ENCODE data around the gene MAGI1.
"Not testable (repeated sequence)": the region's sequence is repeated elsewhere in the genome, so short reads cannot be mapped to it uniquely, and the experiment has no call there.

MAGI1 gene

GRCh38 chr3:65894126-65894525 lies 144.6 kb downstream of the MAGI1 start:
- Histone ChIP-seq H3K36me3 (ENCODE audit: control insufficient read depth, insufficient read depth, low read length) (no peaks in the 10 kb centered on the region), H3K27ac (ENCODE audit: low read length) (no peak overlapping the region), H3K27me3 (ENCODE audit: control insufficient read depth, insufficient read depth, low read length) (no peaks in the 10 kb centered on the region), H3K9me3 (ENCODE audit: control insufficient read depth, insufficient read depth, low read length) (no peaks in the 10 kb centered on the region), H3K4me1 (ENCODE audit: control insufficient read depth, insufficient read depth, low read length) (peaks cover 2% of the 10 kb centered on the region; the same call in 1 of the 2 replicates), H3K4me3 (ENCODE audit: low read length) (no peak overlapping the region)
- WGBS (ENCODE audit: insufficient coverage, insufficient read length), result no CpG with 5 or more reads among the region's 2 CpGs
- no peak for DNase-seq (ENCODE audit: low read depth, low spot score)

DNA sequence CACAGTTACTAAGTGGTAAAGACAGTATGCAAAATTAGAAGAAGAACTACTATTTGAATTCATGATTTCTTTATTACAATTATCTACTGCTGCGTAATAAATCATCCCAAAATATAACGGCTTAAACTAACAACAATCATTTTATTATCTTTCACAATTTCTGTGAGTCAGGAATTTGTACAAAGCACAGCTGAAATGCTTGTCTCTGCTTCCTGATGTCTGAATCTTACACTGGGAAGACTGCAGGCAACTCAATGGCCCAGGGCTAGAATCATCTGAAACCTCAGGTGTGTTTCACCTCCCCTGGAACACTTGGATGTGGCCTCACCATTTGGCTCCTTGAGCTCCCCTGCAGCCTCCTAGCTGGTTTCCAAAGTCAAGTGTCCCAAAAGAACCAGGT lies 145.1 kb downstream of the MAGI1 start:
- Histone ChIP-seq H3K4me1 (ENCODE audit: control insufficient read depth, insufficient read depth, low read length) (peaks cover 2% of the 10 kb centered on the region; the same call in 1 of the 2 replicates), H3K4me3 (ENCODE audit: low read length) (no peak overlapping the region), H3K27ac (ENCODE audit: low read length) (no peak overlapping the region), H3K9me3 (ENCODE audit: control insufficient read depth, insufficient read depth, low read length) (no peaks in the 10 kb centered on the region), H3K36me3 (ENCODE audit: control insufficient read depth, insufficient read depth, low read length) (no peaks in the 10 kb centered on the region), H3K27me3 (ENCODE audit: control insufficient read depth, insufficient read depth, low read length) (no peaks in the 10 kb centered on the region)
- no peak for DNase-seq (ENCODE audit: low read depth, low spot score)
- WGBS (ENCODE audit: insufficient coverage, insufficient read length), result 100% methylated on average over 2 of the region's 2 CpGs

DNA sequence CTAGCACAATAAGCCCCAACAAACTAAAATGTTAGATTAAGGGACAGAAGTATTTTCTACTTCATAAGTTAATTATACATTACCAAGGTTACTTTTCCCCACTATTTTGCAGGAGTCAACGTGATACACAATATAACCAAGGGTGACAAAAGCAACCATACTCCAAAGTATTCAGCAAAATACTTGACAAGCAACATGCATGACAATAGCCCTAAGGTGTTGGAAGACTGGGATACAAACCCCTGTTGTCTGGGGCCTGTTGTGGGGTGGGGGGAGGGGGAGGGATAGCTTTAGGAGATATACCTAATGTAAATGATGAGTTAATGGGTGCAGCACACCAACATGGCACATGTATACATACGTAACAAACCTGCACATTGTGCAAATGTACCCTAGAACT lies 147.2 kb downstream of the MAGI1 start:
- not testable (repeated sequence) for H3K27ac ChIP-seq (ENCODE audit: low read length); H3K4me1 ChIP-seq (ENCODE audit: control insufficient read depth, insufficient read depth, low read length); H3K27me3 ChIP-seq (ENCODE audit: control insufficient read depth, insufficient read depth, low read length); H3K36me3 ChIP-seq (ENCODE audit: control insufficient read depth, insufficient read depth, low read length); DNase-seq (ENCODE audit: low read depth, low spot score); H3K4me3 ChIP-seq (ENCODE audit: low read length); H3K9me3 ChIP-seq (ENCODE audit: control insufficient read depth, insufficient read depth, low read length)
- no CpG with 5 or more reads among the region's 2 CpGs for WGBS (ENCODE audit: insufficient coverage, insufficient read length)

GRCh38 chr3:65890328-65890727 lies 148.4 kb downstream of the MAGI1 start:
- Histone ChIP-seq H3K36me3 (ENCODE audit: control insufficient read depth, insufficient read depth, low read length) (no peaks in the 10 kb centered on the region), H3K4me3 (ENCODE audit: low read length) (no peak overlapping the region), H3K27me3 (ENCODE audit: control insufficient read depth, insufficient read depth, low read length) (no peaks in the 10 kb centered on the region), H3K4me1 (ENCODE audit: control insufficient read depth, insufficient read depth, low read length) (peaks cover 2% of the 10 kb centered on the region; the same call in 1 of the 2 replicates), H3K27ac (ENCODE audit: low read length) (no peak overlapping the region), H3K9me3 (ENCODE audit: control insufficient read depth, insufficient read depth, low read length) (no peaks in the 10 kb centered on the region)
- WGBS (ENCODE audit: insufficient coverage, insufficient read length), result 100% methylated on average over 2 of the region's 6 CpGs
- no peak for DNase-seq (ENCODE audit: low read depth, low spot score)

DNA sequence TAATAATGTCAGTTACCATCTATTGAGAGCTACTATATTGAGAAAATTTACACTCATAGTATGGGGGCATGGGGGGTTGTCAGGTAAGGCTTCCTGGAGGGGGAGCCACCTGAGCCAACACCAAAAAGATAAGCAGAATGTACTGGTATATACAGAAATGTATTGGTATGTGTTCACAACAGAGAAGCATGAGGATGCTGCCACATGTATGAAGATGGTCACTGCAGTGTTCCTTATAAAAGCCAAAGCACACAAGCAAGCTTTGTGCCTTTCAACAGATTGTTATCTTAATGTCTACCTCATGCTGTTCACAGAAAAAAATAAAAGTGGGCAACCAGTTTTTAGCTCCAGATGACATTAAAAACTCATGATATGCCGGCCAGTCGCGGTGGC lies 149.0 kb downstream of the MAGI1 start:
- Histone ChIP-seq H3K4me1 (ENCODE audit: control insufficient read depth, insufficient read depth, low read length) (peaks cover 2% of the 10 kb centered on the region; the same call in 1 of the 2 replicates), H3K9me3 (ENCODE audit: control insufficient read depth, insufficient read depth, low read length) (no peaks in the 10 kb centered on the region), H3K36me3 (ENCODE audit: control insufficient read depth, insufficient read depth, low read length) (no peaks in the 10 kb centered on the region), H3K27me3 (ENCODE audit: control insufficient read depth, insufficient read depth, low read length) (no peaks in the 10 kb centered on the region), H3K4me3 (ENCODE audit: low read length) (no peak overlapping the region), H3K27ac (ENCODE audit: low read length) (no peak overlapping the region)
- no CpG with 5 or more reads among the region's 3 CpGs for WGBS (ENCODE audit: insufficient coverage, insufficient read length)
- no peak for DNase-seq (ENCODE audit: low read depth, low spot score)

DNA sequence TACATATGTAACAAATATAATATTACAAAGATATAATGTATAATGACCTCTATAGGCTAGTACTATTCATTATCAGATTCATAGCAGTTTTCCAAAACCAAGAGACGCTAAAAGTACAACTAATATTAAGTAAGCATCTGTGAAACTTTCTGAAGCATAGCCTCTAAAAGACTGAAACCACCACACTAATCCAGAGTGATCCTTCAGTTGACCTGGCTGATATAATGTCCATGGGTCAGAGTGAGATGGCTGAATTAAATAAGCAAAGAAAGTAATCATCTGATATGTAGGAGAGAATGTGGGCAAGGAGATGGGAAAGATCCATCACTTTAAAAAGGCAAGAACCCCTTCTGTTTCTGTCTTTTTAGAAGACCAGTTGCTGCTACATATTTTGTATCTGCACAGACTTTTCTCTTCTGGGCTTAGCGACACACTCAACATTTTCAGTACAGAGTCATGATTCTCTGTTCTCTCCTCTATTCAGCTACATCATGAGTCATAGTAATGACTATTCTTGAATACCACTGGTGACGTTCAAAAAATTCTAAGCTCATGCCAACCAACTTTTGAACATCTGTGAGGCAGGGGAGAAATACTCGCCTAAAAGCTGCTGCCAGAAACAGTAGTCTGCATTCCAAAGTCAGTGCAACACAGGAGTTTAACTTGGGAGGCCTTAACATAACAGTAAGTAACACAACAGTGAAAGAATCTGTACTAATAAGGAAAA lies 149.6 kb downstream of the MAGI1 start:
- no peaks in the 10 kb centered on the region for H3K27me3 ChIP-seq (ENCODE audit: control insufficient read depth, insufficient read depth, low read length)
- DNase-seq (ENCODE audit: low read depth, low spot score), result no peak
- H3K27ac ChIP-seq (ENCODE audit: low read length), result no peak overlapping the region
- no peak overlapping the region for H3K4me3 ChIP-seq (ENCODE audit: low read length)
- no CpG with 5 or more reads among the region's 4 CpGs for WGBS (ENCODE audit: insufficient coverage, insufficient read length)
- no peaks in the 10 kb centered on the region for H3K36me3 ChIP-seq (ENCODE audit: control insufficient read depth, insufficient read depth, low read length)
- H3K4me1 ChIP-seq (ENCODE audit: control insufficient read depth, insufficient read depth, low read length), result no peaks in the 10 kb centered on the region; the same call in 1 of the 2 replicates
- H3K9me3 ChIP-seq (ENCODE audit: control insufficient read depth, insufficient read depth, low read length), result no peaks in the 10 kb centered on the region

GRCh38 chr3:65888196-65888595 lies 150.5 kb downstream of the MAGI1 start:
- Histone ChIP-seq H3K27ac (ENCODE audit: low read length) (no peak overlapping the region), H3K4me1 (ENCODE audit: control insufficient read depth, insufficient read depth, low read length) (no peaks in the 10 kb centered on the region; the same call in 1 of the 2 replicates), H3K27me3 (ENCODE audit: control insufficient read depth, insufficient read depth, low read length) (no peaks in the 10 kb centered on the region), H3K36me3 (ENCODE audit: control insufficient read depth, insufficient read depth, low read length) (no peaks in the 10 kb centered on the region), H3K9me3 (ENCODE audit: control insufficient read depth, insufficient read depth, low read length) (no peaks in the 10 kb centered on the region), H3K4me3 (ENCODE audit: low read length) (no peak overlapping the region)
- WGBS (ENCODE audit: insufficient coverage, insufficient read length), result no CpG with 5 or more reads among the region's 1 CpG
- DNase-seq (ENCODE audit: low read depth, low spot score), result no peak

GRCh38 chr3:65886391-65886790 lies 152.3 kb downstream of the MAGI1 start:
- WGBS (ENCODE audit: insufficient coverage, insufficient read length), result no CpG with 5 or more reads among the region's 5 CpGs
- no peaks in the 10 kb centered on the region for H3K9me3 ChIP-seq (ENCODE audit: control insufficient read depth, insufficient read depth, low read length)
- no peaks in the 10 kb centered on the region for H3K36me3 ChIP-seq (ENCODE audit: control insufficient read depth, insufficient read depth, low read length)
- H3K4me3 ChIP-seq (ENCODE audit: low read length), result no peak overlapping the region
- no peaks in the 10 kb centered on the region; the same call in 1 of the 2 replicates for H3K4me1 ChIP-seq (ENCODE audit: control insufficient read depth, insufficient read depth, low read length)
- H3K27ac ChIP-seq (ENCODE audit: low read length), result no peak overlapping the region
- no peaks in the 10 kb centered on the region for H3K27me3 ChIP-seq (ENCODE audit: control insufficient read depth, insufficient read depth, low read length)
- no peak for DNase-seq (ENCODE audit: low read depth, low spot score)

DNA sequence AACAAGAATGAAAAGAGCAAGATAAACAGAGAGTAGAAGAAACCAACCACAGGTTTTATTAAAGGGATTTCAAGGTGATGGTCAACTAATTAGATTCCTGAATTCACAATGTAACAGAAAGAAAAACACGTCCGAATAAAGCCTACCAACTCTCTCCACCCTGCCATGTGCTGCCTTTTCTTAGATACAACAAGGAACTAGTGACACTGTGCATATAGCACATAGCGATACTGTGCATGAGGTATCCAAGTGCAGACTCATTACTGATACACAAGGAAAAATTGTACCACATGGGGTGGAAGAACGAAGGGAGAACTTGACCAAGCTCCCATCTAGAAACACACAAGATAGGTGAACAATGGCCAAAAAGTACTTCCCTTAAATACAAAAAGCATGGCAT lies 154.6 kb downstream of the MAGI1 start:
- H3K27ac ChIP-seq (ENCODE audit: low read length), result no peak overlapping the region
- no CpG with 5 or more reads among the region's 4 CpGs for WGBS (ENCODE audit: insufficient coverage, insufficient read length)

DNA sequence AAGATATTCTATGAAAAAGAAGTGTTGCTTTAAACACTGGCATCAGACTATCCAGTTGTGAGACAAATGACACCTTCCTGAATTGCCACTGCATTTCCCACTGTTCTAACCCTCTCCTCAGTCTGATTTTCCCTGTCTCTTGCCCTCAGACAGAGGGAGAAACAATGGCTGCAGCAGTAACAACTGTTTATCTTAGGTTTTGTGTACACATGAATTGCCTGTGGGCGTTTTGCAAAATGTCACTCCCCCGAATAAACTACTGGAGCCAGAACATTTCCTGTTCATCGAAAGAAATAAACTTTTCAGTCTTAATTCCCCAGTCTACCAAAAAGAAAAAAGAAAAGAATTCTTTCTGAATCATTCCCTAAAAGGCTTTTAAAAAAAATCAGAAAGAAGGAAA lies 155.1 kb downstream of the MAGI1 start:
- Histone ChIP-seq H3K4me3 (ENCODE audit: low read length) (no peak overlapping the region), H3K4me1 (ENCODE audit: control insufficient read depth, insufficient read depth, low read length) (peaks cover 2% of the 10 kb centered on the region; the same call in 1 of the 2 replicates), H3K27me3 (ENCODE audit: control insufficient read depth, insufficient read depth, low read length) (no peaks in the 10 kb centered on the region), H3K9me3 (ENCODE audit: control insufficient read depth, insufficient read depth, low read length) (no peaks in the 10 kb centered on the region), H3K27ac (ENCODE audit: low read length) (no peak overlapping the region), H3K36me3 (ENCODE audit: control insufficient read depth, insufficient read depth, low read length) (no peaks in the 10 kb centered on the region)
- no CpG with 5 or more reads among the region's 3 CpGs for WGBS (ENCODE audit: insufficient coverage, insufficient read length)
- no peak for DNase-seq (ENCODE audit: low read depth, low spot score)

More for the DNA sequence above, 154.6 kb downstream of the MAGI1 start:
- no peaks in the 10 kb centered on the region for H3K36me3 ChIP-seq (ENCODE audit: control insufficient read depth, insufficient read depth, low read length)
- H3K4me3 ChIP-seq (ENCODE audit: low read length), result no peak overlapping the region
- H3K4me1 ChIP-seq (ENCODE audit: control insufficient read depth, insufficient read depth, low read length), result no peaks in the 10 kb centered on the region; the same call in 1 of the 2 replicates
- H3K9me3 ChIP-seq (ENCODE audit: control insufficient read depth, insufficient read depth, low read length), result no peaks in the 10 kb centered on the region
- no peak for DNase-seq (ENCODE audit: low read depth, low spot score)
- no peaks in the 10 kb centered on the region for H3K27me3 ChIP-seq (ENCODE audit: control insufficient read depth, insufficient read depth, low read length)

GRCh38 chr3:65880350-65880749 lies 158.4 kb downstream of the MAGI1 start:
- Histone ChIP-seq H3K27me3 (ENCODE audit: control insufficient read depth, insufficient read depth, low read length) (no peaks in the 10 kb centered on the region), H3K4me1 (ENCODE audit: control insufficient read depth, insufficient read depth, low read length) (peaks cover 3% of the 10 kb centered on the region; the same call in 1 of the 2 replicates), H3K36me3 (ENCODE audit: control insufficient read depth, insufficient read depth, low read length) (no peaks in the 10 kb centered on the region), H3K27ac (ENCODE audit: low read length) (no peak overlapping the region), H3K9me3 (ENCODE audit: control insufficient read depth, insufficient read depth, low read length) (no peaks in the 10 kb centered on the region), H3K4me3 (ENCODE audit: low read length) (no peak overlapping the region)
- no peak for DNase-seq (ENCODE audit: low read depth, low spot score)
- WGBS (ENCODE audit: insufficient coverage, insufficient read length), result no CpG with 5 or more reads among the region's 4 CpGs

Data from iPS DF 6.9 (cell line).